Measurements from ENCODE around the gene MMP7. TPM values are rescaled to one million over a fixed set of nuclear protein-coding genes. Genes with fewer than 3 reads are reported as not detected.

Gene MMP7
- total and polyA plus RNA-seq, 2 donors (not counting 3 experiments of a cell fraction or from before 2014, with no cell fraction given), result 0.65 TPM; not detected in 1

- dilution Hi-C loops (cut with MboI; ENCODE audit: extremely low pct_ligation_motif_present, low sequenced_read_pairs), result no loop called here
- CTCF ChIA-PET, result interaction anchor here (1.0 to 1.6 kb wide), 3 partner anchors 10 to 112 kb away, joined by 3 to 4 read pairs (median 3); no protein-coding TSS in a partner anchor
These were observed 23.3 kb upstream of the MMP7 start for GRCh38 chr11:102553835-102554282.

More at GRCh38 chr11:102553835-102554282, 23.3 kb upstream of the MMP7 start:
- no peaks in the 10 kb centered on the region for H3K9me3 ChIP-seq (replicated peaks; ENCODE audit: control insufficient read depth, insufficient read depth, low read length)
- H3K4me2 ChIP-seq (ENCODE audit: insufficient read depth, low read length), result no peak overlapping the region
- H4K20me1 ChIP-seq (replicated peaks; ENCODE audit: control insufficient read depth, extremely low read depth, insufficient read depth, low read length), result no peaks in the 10 kb centered on the region
- no peaks in the 10 kb centered on the region for H3K79me2 ChIP-seq (ENCODE audit: control insufficient read depth, insufficient read depth, low read length)
- H3K27ac ChIP-seq (ENCODE audit: insufficient read depth, low read depth, low read length), result no peak overlapping the region
- FAIRE-seq (no peak), DNase-seq (ENCODE audit: low read depth, low spot score) (no peak)
- TF ChIP-seq MAX (IDR thresholded peaks at IDR 0.05; ENCODE audit: insufficient read depth, insufficient read length) (no peak), MYC (IDR thresholded peaks at IDR 0.05; ENCODE audit: low read depth, low read length) (no peak), FOS (IDR thresholded peaks at IDR 0.05; ENCODE audit: borderline replicate concordance, insufficient read depth, low read length) (no peak), CTCF (IDR thresholded peaks at IDR 0.05; ENCODE audit: extremely low read depth in 1 of 2, insufficient read depth in 1 of 2, low read depth in 1 of 2, low read length in 2 of 2) (no peak), JUN (IDR thresholded peaks at IDR 0.05; ENCODE audit: borderline replicate concordance, insufficient read depth, insufficient read length, low read depth) (no peak), GATA2 (IDR thresholded peaks at IDR 0.05; ENCODE audit: insufficient read depth, insufficient read length, low read depth, low read length) (no peak), EZH2 (IDR thresholded peaks at IDR 0.05; ENCODE audit: borderline replicate concordance, low read depth, low read length, severe bottlenecking) (no peak), POLR2AphosphoS5 (IDR thresholded peaks at IDR 0.05; ENCODE audit: insufficient read depth, low read depth, low read length) (no peak), POLR2A (IDR thresholded peaks at IDR 0.05; ENCODE audit: low read depth, low read length) (no peak)
- H3K27me3 ChIP-seq (ENCODE audit: control insufficient read depth in 2 of 2, insufficient read depth in 2 of 2, low read length in 2 of 2), result no peaks in the 10 kb centered on the region
- no TSS peak for BruUV-seq (replicated peaks)
- H2AFZ ChIP-seq (ENCODE audit: low read depth, low read length), result no peak overlapping the region
- H3K4me1 ChIP-seq (ENCODE audit: control insufficient read depth, extremely low read depth, insufficient read depth, low read length), result no peaks in the 10 kb centered on the region
- no peak overlapping the region for H3K4me3 ChIP-seq (replicated peaks in 1 of 3; ENCODE audit: insufficient read depth in 1 of 3, low read depth in 1 of 3, low read length in 3 of 3)
- intact Hi-C loops (cut with micrococcal nuclease), result no loop called here
- H3K9me1 ChIP-seq (replicated peaks; ENCODE audit: control insufficient read depth, extremely low read depth, insufficient read depth, low read length), result no peaks in the 10 kb centered on the region
- no peak overlapping the region for H3K9ac ChIP-seq (replicated peaks; ENCODE audit: extremely low read depth, insufficient read depth, low read length)
- no peaks in the 10 kb centered on the region for H3K36me3 ChIP-seq (ENCODE audit: control insufficient read depth in 2 of 2, extremely low read depth in 1 of 2, insufficient read depth in 2 of 2, low read length in 2 of 2)
- POLR2A ChIA-PET, result no interaction called here
